Endothelial cell of umbilical vein (primary cell): ENCODE measurements around the gene CCZ1. TPM values are rescaled to one million over a fixed set of nuclear protein-coding genes. Genes with fewer than 3 reads are reported as not detected.
"Not testable (repeated sequence)": the region's sequence is repeated elsewhere in the genome, so short reads cannot be mapped to it uniquely, and the experiment has no call there.

Experiments used
- BruUV-seq: library from RNA; stranded (reverse); fragments of 400-500 nt; replicated peaks from 2 replicates; lab custom pipeline; 2021; lab: Mats Ljungman, UMichigan
- CTCF ChIA-PET: fragments of 300-600, 350-600 bp; sonication (Branson Sonifier 250); formaldehyde crosslinking; loops from one replicate; lab custom pipeline; 2021; ENCODE audit warnings: antibody characterized with exemption, inconsistent platforms; lab: Charles Lee
- POLR2A ChIA-PET: fragments of 300-600, 350-600 bp; sonication (Branson Sonifier 250); formaldehyde crosslinking; loops from one replicate; lab custom pipeline; 2021; ENCODE audit warnings: antibody characterized with exemption, inconsistent platforms; lab: Charles Lee
- DNase-seq: peaks from one replicate; pipeline ENCODE4 v3.0.0-alpha.2; 2011; ENCODE audit warnings: low read depth, low spot score
- FAIRE-seq: peaks from 2 replicates; lab custom pipeline; 2011; peaks lifted over from hg19 to GRCh38; lab: Jason Lieb, UNC
- H2AFZ ChIP-seq: 2 replicates; pipeline ENCODE4 v1.6.0; 2012; ENCODE audit warnings: low read depth, low read length, control low read depth, inconsistent platforms
- H3K27ac ChIP-seq: 2 replicates; pipeline ENCODE4 v1.5.1; 2011; ENCODE audit warnings: low read depth, mild to moderate bottlenecking, control low read depth, low read length, moderate library complexity; ENCODE audit not compliant: insufficient read depth
- H3K27me3 ChIP-seq, 2 experiments: 2 replicates each; pipeline versions ENCODE4 v1.6.0 to v1.6.1; 2011; ENCODE audit warnings: low read length in 2 of 2, mixed read lengths in 1 of 2; ENCODE audit not compliant: control insufficient read depth in 2 of 2, insufficient read depth in 2 of 2
- H3K36me3 ChIP-seq, 2 experiments: 2 replicates in 1 of 2; 3 replicates in 1 of 2; pipeline ENCODE4 v1.5.1; 2011; ENCODE audit warnings: low read length in 2 of 2, mild to moderate bottlenecking in 1 of 2, moderate library complexity in 1 of 2; ENCODE audit not compliant: control insufficient read depth in 2 of 2, insufficient read depth in 2 of 2; ENCODE audit errors: extremely low read depth in 1 of 2
- H3K4me1 ChIP-seq: 3 replicates; pipeline ENCODE4 v1.5.1; 2011; ENCODE audit warnings: mild to moderate bottlenecking, low read length; ENCODE audit not compliant: control insufficient read depth, insufficient read depth; ENCODE audit errors: extremely low read depth
- H3K4me2 ChIP-seq: 2 replicates; pipeline ENCODE4 v1.6.1; 2011; ENCODE audit warnings: low read length, control low read depth, mixed read lengths; ENCODE audit not compliant: insufficient read depth
- H3K4me3 ChIP-seq, 3 experiments: fragments of 200-600 bp in 1 of 3; sonication (generic), shearing (Covaris generic) in 1 of 3; replicated peaks in 1 of 3; 2 replicates each; pipeline ENCODE4 v1.5.1; 2011 to 2016; ENCODE audit warnings: control low read depth in 3 of 3, low read length in 3 of 3, mild to moderate bottlenecking in 2 of 3, inconsistent platforms in 1 of 3, low read depth in 1 of 3, moderate library complexity in 1 of 3; ENCODE audit not compliant: insufficient read depth in 1 of 3
- H3K79me2 ChIP-seq: 2 replicates; pipeline ENCODE4 v1.6.0; 2012; ENCODE audit warnings: low read length, inconsistent platforms; ENCODE audit not compliant: control insufficient read depth, insufficient read depth
- H3K9ac ChIP-seq: replicated peaks from 2 replicates; pipeline ENCODE3; 2011; ENCODE audit warnings: low read length, control low read depth; ENCODE audit not compliant: insufficient read depth; ENCODE audit errors: extremely low read depth
- H3K9me1 ChIP-seq: replicated peaks from 3 replicates; pipeline ENCODE4 v1.6.0; 2011; ENCODE audit warnings: mild to moderate bottlenecking, low read length; ENCODE audit not compliant: control insufficient read depth, insufficient read depth; ENCODE audit errors: extremely low read depth
- H3K9me3 ChIP-seq: replicated peaks from 2 replicates; pipeline ENCODE4 v1.5.1; 2012; ENCODE audit warnings: low read length, inconsistent platforms; ENCODE audit not compliant: control insufficient read depth, insufficient read depth
- H4K20me1 ChIP-seq: replicated peaks from 2 replicates; pipeline ENCODE3; 2011; ENCODE audit warnings: mild to moderate bottlenecking, low read length; ENCODE audit not compliant: control insufficient read depth, insufficient read depth; ENCODE audit errors: extremely low read depth
- EZH2 ChIP-seq: IDR thresholded peaks from 2 replicates; pipeline ENCODE4 v1.6.1; 2012; ENCODE audit warnings: borderline replicate concordance, low read depth, mild to moderate bottlenecking, moderate library complexity, low read length, inconsistent platforms; ENCODE audit not compliant: severe bottlenecking
- FOS ChIP-seq: IDR thresholded peaks from 2 replicates; pipeline ENCODE4 v1.6.1; 2011; ENCODE audit warnings: mild to moderate bottlenecking, low read length, moderate library complexity, borderline replicate concordance; ENCODE audit not compliant: insufficient read depth
- GATA2 ChIP-seq: IDR thresholded peaks from 2 replicates; pipeline ENCODE4 v1.7.0; 2011; ENCODE audit warnings: low read depth, mild to moderate bottlenecking, moderate library complexity, mixed read lengths, low read length; ENCODE audit not compliant: insufficient read length, insufficient read depth
- JUN ChIP-seq: IDR thresholded peaks from 2 replicates; pipeline ENCODE4 v1.6.1; 2011; ENCODE audit warnings: borderline replicate concordance, low read depth; ENCODE audit not compliant: insufficient read length, insufficient read depth
- MYC ChIP-seq: IDR thresholded peaks from one replicate; pipeline ENCODE4 v1.6.1; 2011; ENCODE audit warnings: mild to moderate bottlenecking, low read depth, low read length
- POLR2A ChIP-seq: IDR thresholded peaks from 2 replicates; pipeline ENCODE4 v1.6.1; 2012; ENCODE audit warnings: low read depth, mild to moderate bottlenecking, control low read depth, low read length
- POLR2AphosphoS5 ChIP-seq: IDR thresholded peaks from 2 replicates; pipeline ENCODE4 v1.6.1; 2012; ENCODE audit warnings: low read depth, mild to moderate bottlenecking, control low read depth, low read length, moderate library complexity; ENCODE audit not compliant: insufficient read depth
- dilution Hi-C: fragments of 300-500 bp; cut with MboI; formaldehyde crosslinking; loops from one replicate; pipeline ENCODE4 v1.15.0; 2019; ENCODE audit warnings: low sequenced_read_pairs; ENCODE audit not compliant: extremely low pct_ligation_motif_present
- intact Hi-C: fragments of 100-400 bp; cut with micrococcal nuclease; formaldehyde crosslinking; loops from one replicate; pipeline ENCODE4 v1.10.0; 2022
- polyA plus RNA-seq, 4 experiments: library from polyadenylated mRNA; depleted of rRNA in 3 of 4; stranded (reverse) in 3 of 4; unstranded in 1 of 4; fragments of >200 nt; gene quantifications; 2 replicates each; pipeline versions ENCODE4 v1.2.1 to v1.2.3, GENCODE V29; 2011 to 2012; ENCODE audit warnings: missing spikeins in 1 of 4
- total RNA-seq: library from RNA; stranded (reverse); gene quantifications from 2 replicates; pipeline ENCODE4 v1.2.3, GENCODE V29; 2021
- TF ChIP-seq, protein P1 (sequence below): IDR thresholded peaks from 2 replicates; pipeline ENCODE4 v1.6.1; 2011; ENCODE audit not compliant: insufficient read depth, insufficient read length
- TF ChIP-seq, protein P2 (sequence below), 2 donors: IDR thresholded peaks; 1 replicate in 1 of 2; 2 replicates in 1 of 2; pipeline ENCODE4 v1.5.1; 2011; ENCODE audit warnings: low read length in 2 of 2, mild to moderate bottlenecking in 2 of 2, moderate library complexity in 2 of 2, control low read depth in 1 of 2, inconsistent platforms in 1 of 2, low read depth in 1 of 2; ENCODE audit not compliant: insufficient read depth in 1 of 2; ENCODE audit errors: extremely low read depth in 1 of 2

The CCZ1 gene
- total and polyA plus RNA-seq, 2 donors (not counting 3 experiments of a cell fraction or from before 2014, with no cell fraction given) = 40.6 to 95.5 TPM

DNA sequence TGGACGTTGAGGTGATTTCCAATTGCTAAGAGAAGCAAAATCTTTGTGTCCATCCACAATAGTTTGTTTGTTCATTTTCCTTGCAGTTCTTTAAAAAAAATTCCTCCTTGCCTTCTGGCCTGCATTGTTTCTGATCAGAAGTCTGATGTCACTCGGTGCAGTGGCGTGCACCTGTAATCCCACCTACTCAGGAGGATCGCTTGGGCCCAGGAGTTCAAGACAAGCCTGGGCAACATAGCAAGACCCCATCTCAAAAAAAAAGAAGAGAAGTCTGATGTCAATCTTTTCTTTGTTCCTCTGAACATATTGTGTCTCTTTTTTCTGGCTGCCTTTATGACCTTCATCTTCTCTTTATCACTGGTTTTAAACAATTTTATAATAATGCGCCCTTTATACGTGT lies 31.5 kb upstream of the CCZ1 start:
- no peak overlapping the region for H3K27ac ChIP-seq
- no peaks in the 10 kb centered on the region for H3K9me1 ChIP-seq
- BruUV-seq = no TSS peak
- no peak overlapping the region for H3K4me3 ChIP-seq
- TF ChIP-seq, protein P1, sequence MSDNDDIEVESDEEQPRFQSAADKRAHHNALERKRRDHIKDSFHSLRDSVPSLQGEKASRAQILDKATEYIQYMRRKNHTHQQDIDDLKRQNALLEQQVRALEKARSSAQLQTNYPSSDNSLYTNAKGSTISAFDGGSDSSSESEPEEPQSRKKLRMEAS = no peak
- TF ChIP-seq GATA2 (no peak), POLR2AphosphoS5 (no peak), FOS (no peak), JUN (no peak), MYC (no peak), EZH2 (no peak), POLR2A (no peak)
- TF ChIP-seq, protein P2, sequence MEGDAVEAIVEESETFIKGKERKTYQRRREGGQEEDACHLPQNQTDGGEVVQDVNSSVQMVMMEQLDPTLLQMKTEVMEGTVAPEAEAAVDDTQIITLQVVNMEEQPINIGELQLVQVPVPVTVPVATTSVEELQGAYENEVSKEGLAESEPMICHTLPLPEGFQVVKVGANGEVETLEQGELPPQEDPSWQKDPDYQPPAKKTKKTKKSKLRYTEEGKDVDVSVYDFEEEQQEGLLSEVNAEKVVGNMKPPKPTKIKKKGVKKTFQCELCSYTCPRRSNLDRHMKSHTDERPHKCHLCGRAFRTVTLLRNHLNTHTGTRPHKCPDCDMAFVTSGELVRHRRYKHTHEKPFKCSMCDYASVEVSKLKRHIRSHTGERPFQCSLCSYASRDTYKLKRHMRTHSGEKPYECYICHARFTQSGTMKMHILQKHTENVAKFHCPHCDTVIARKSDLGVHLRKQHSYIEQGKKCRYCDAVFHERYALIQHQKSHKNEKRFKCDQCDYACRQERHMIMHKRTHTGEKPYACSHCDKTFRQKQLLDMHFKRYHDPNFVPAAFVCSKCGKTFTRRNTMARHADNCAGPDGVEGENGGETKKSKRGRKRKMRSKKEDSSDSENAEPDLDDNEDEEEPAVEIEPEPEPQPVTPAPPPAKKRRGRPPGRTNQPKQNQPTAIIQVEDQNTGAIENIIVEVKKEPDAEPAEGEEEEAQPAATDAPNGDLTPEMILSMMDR (IDR thresholded peaks at IDR 0.05; ENCODE audit: extremely low read depth in 1 of 2, insufficient read depth in 1 of 2, low read depth in 1 of 2, low read length in 2 of 2) = no peak
- H3K9me3 ChIP-seq = no peaks in the 10 kb centered on the region
- no peaks in the 10 kb centered on the region for H3K79me2 ChIP-seq
- dilution Hi-C loops = no loop called here
- DNase-seq (no peak), FAIRE-seq (no peak)
- H3K9ac ChIP-seq = no peak overlapping the region
- H3K36me3 ChIP-seq = no peaks in the 10 kb centered on the region
- CTCF ChIA-PET = interaction anchor here (1.6 kb wide), 1 partner anchor 11 kb away, joined by 10 read pairs; no protein-coding TSS in a partner anchor
- intact Hi-C loops = no loop called here
- H3K4me1 ChIP-seq = no peaks in the 10 kb centered on the region
- no peak overlapping the region for H3K4me2 ChIP-seq
- H3K27me3 ChIP-seq = peaks cover 0 to 3% of the 10 kb centered on the region in 2 experiments
- H4K20me1 ChIP-seq = no peaks in the 10 kb centered on the region
- POLR2A ChIA-PET = no interaction called here
- no peak overlapping the region for H2AFZ ChIP-seq

DNA sequence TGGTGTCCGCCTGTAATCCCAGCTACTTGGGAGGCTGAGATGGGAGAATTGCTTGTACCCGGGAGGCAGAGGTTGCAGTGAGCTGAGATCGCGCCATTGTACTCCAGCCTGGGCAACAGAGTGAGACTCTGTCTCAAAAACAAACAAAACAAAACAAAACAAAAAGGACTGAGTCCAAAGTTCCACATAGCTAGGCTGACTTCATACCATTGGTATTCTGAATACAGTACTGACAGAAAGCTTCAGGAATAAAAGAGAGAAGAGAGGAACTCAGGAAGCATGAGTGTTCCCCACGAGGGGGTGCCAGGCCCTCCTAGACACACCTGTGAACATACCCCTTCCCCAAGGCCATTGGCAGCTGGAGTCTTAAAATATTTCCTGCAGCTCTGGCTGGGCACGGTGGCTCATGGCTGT lies 29.6 kb upstream of the CCZ1 start:
- H2AFZ ChIP-seq, H3K27ac ChIP-seq, dilution Hi-C loops, H3K9ac ChIP-seq, POLR2A ChIA-PET, BruUV-seq, H3K4me1 ChIP-seq, H3K36me3 ChIP-seq, H3K4me2 ChIP-seq, intact Hi-C loops, H3K79me2 ChIP-seq, FAIRE-seq, H3K4me3 ChIP-seq, H3K9me3 ChIP-seq, DNase-seq, H3K27me3 ChIP-seq, H4K20me1 ChIP-seq, H3K9me1 ChIP-seq: not testable (repeated sequence)
- CTCF ChIA-PET = interaction anchor here (1.2 kb wide), 1 partner anchor 115 kb away, joined by 3 read pairs; no protein-coding TSS in a partner anchor
